ENCODE measurements around the gene ZNF585A. TPM values are rescaled to one million over a fixed set of nuclear protein-coding genes. Genes with fewer than 3 reads are reported as not detected.
A peak's percentile ranks its signal among the peaks of the same experiment; 100 is the strongest.
"Not testable (repeated sequence)": the region's sequence is repeated elsewhere in the genome, so short reads cannot be mapped to it uniquely, and the experiment has no call there.

ZNF585A gene
- total and polyA plus RNA-seq, 11 donors, result 6.5 to 22.2 (median 12.3) TPM

- H3K27ac ChIP-seq; H3K4me1 ChIP-seq; H3K27me3 ChIP-seq; intact Hi-C loops (cut with DNase I); DNase-seq; ATAC-seq; H3K4me3 ChIP-seq: not testable (repeated sequence)
- Histone ChIP-seq H3K36me3 (peaks cover 4 to 100% (median 44%) of the 10 kb centered on the region in 9 donors), H3K9me3 (peaks cover 5 to 100% (median 93%) of the 10 kb centered on the region in 12 donors)
- WGBS, 4 donors, result 80 to 86% (median 82%) methylated on average over 7 of the region's 7 CpGs
- TF ChIP-seq CTCF (IDR thresholded peaks at IDR 0.05), result peak in 3 of 12 donors; percentile 8 to 24 (median 14)
Measured at GRCh38 chr19:37111753-37112152, 60.7 kb downstream of the ZNF585A start.

- WGBS, 4 donors, result 92 to 99% (median 95%) methylated on average over 5 of the region's 5 CpGs
- ATAC-seq; intact Hi-C loops (cut with DNase I); H3K4me3 ChIP-seq; H3K27ac ChIP-seq; DNase-seq; H3K27me3 ChIP-seq; H3K4me1 ChIP-seq: not testable (repeated sequence)
- peaks cover 0 to 86% (median 57%) of the 10 kb centered on the region in 9 donors for H3K36me3 ChIP-seq
- peaks cover 0 to 98% (median 64%) of the 10 kb centered on the region in 12 donors for H3K9me3 ChIP-seq
Measured at GRCh38 chr19:37104135-37104534, 68.4 kb downstream of the ZNF585A start.

- no peak for DNase-seq
- 50 to 100% (median 100%) methylated on average over 1 of the region's 1 CpG for WGBS, 4 donors
- H3K36me3 ChIP-seq, result peaks cover 0 to 100% (median 79%) of the 10 kb centered on the region in 9 donors
- intact Hi-C loops (cut with DNase I), result no loop called here
- TF ChIP-seq CTCF (IDR thresholded peaks at IDR 0.05), result no peak
- TF ChIP-seq POLR2A (IDR thresholded peaks at IDR 0.05), result no peak
- no peak for ATAC-seq
- no peak overlapping the region for H3K4me3 ChIP-seq
- peaks cover 0 to 100% (median 68%) of the 10 kb centered on the region in 12 donors for H3K9me3 ChIP-seq
- no peaks in the 10 kb centered on the region for H3K4me1 ChIP-seq
- no peak overlapping the region for H3K27ac ChIP-seq
- H3K27me3 ChIP-seq, result no peaks in the 10 kb centered on the region
Measured at GRCh38 chr19:37098570-37098969, 73.9 kb downstream of the ZNF585A start.

GRCh38 chr19:37095859-37096258 is 76.6 kb downstream of the ZNF585A start:
- WGBS, 4 donors, result 97 to 100% (median 98%) methylated on average over 1 of the region's 1 CpG
- peaks cover 1 to 100% (median 86%) of the 10 kb centered on the region in 9 donors for H3K36me3 ChIP-seq
- no peak overlapping the region for H3K4me3 ChIP-seq
- H3K27ac ChIP-seq, result no peak overlapping the region
- intact Hi-C loops (cut with DNase I), result no loop called here
- H3K9me3 ChIP-seq, result peaks cover 0 to 98% (median 51%) of the 10 kb centered on the region in 12 donors
- no peak for DNase-seq
- TF ChIP-seq POLR2A (IDR thresholded peaks at IDR 0.05) (no peak), CTCF (IDR thresholded peaks at IDR 0.05) (no peak)
- H3K27me3 ChIP-seq, result no peaks in the 10 kb centered on the region
- no peak for ATAC-seq
- no peaks in the 10 kb centered on the region for H3K4me1 ChIP-seq

Other genes starting within 250 kb of the ZNF585A start
- 1 to 10 TPM; 1.9 to 9.3 (median 7.8) TPM for gene ZNF420, start 94.3 kb downstream of the ZNF585A start, total RNA-seq
- gene ZNF420, start 94.3 kb downstream of the ZNF585A start, polyA plus RNA-seq, result 1 to 10 TPM; 1.7 to 6.7 TPM
- gene ZNF585B, start 37.8 kb upstream of the ZNF585A start, total RNA-seq, result 10 to 100 TPM in 7 of 9 donors, 1 to 10 TPM in 2; 8.5 to 18.4 (median 11.8) TPM
- gene ZNF585B, start 37.8 kb upstream of the ZNF585A start, polyA plus RNA-seq, result 1 to 10 TPM; 5.6 to 7.0 TPM
- 10 to 100 TPM in 2 of 9 donors, 1 to 10 TPM in 7; 4.8 to 13.8 (median 9.2) TPM for gene ZNF383, start 45.5 kb upstream of the ZNF585A start, total RNA-seq
- gene ZNF383, start 45.5 kb upstream of the ZNF585A start, polyA plus RNA-seq, result 1 to 10 TPM; 4.2 to 4.9 TPM
- 1 to 10 TPM; 3.9 to 9.3 (median 6.1) TPM for gene ZNF527, start 198.4 kb upstream of the ZNF585A start, total RNA-seq
- gene ZNF527, start 198.4 kb upstream of the ZNF585A start, polyA plus RNA-seq, result 1 to 10 TPM; 4.0 to 5.3 TPM